Measurements from ENCODE around the gene CPZ. TPM values are rescaled to one million over a fixed set of nuclear protein-coding genes. Genes with fewer than 3 reads are reported as not detected.
"Not testable (repeated sequence)": the region's sequence is repeated elsewhere in the genome, so short reads cannot be mapped to it uniquely, and the experiment has no call there.

Gene CPZ
- total RNA-seq, 4 donors from 2014 or later: 0.76 to 12.2 (median 1.9) TPM

DNA sequence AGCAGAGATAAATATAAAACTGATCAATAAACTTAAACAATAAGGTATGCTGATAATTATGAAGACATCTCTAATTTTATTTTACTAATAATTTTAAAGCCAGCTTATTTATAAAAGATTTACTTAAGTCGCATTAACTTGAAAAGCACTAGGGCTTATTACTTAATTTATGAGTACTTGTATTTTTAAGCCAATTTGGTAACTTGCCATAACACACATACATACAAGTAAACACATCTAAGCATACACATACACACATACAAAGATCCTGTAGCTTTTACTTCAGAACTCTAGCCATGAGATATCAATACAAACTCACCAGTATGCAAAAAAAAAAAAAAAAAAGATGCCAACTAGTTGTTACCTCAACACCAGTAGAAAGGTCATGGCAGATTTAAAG, 22.4 kb upstream of the CPZ start:
- H3K27ac ChIP-seq: no peak overlapping the region
- no peak for DNase-seq
- peaks cover 0 to 13% (median 0%) of the 10 kb centered on the region in 3 donors for H3K4me1 ChIP-seq
- H3K4me3 ChIP-seq: no peak overlapping the region
- no peaks in the 10 kb centered on the region for H3K36me3 ChIP-seq
- H3K27me3 ChIP-seq: peaks cover 0 to under 1% (median 0%) of the 10 kb centered on the region in 4 donors
- intact Hi-C loops (cut with DNase I): no loop called here
- TF ChIP-seq POLR2A (IDR thresholded peaks at IDR 0.05) (no peak), CTCF (IDR thresholded peaks at IDR 0.05) (no peak)
- WGBS, 2 donors: 69 to 70% methylated on average over 1 of the region's 1 CpG
- H3K9me3 ChIP-seq: no peaks in the 10 kb centered on the region

DNA sequence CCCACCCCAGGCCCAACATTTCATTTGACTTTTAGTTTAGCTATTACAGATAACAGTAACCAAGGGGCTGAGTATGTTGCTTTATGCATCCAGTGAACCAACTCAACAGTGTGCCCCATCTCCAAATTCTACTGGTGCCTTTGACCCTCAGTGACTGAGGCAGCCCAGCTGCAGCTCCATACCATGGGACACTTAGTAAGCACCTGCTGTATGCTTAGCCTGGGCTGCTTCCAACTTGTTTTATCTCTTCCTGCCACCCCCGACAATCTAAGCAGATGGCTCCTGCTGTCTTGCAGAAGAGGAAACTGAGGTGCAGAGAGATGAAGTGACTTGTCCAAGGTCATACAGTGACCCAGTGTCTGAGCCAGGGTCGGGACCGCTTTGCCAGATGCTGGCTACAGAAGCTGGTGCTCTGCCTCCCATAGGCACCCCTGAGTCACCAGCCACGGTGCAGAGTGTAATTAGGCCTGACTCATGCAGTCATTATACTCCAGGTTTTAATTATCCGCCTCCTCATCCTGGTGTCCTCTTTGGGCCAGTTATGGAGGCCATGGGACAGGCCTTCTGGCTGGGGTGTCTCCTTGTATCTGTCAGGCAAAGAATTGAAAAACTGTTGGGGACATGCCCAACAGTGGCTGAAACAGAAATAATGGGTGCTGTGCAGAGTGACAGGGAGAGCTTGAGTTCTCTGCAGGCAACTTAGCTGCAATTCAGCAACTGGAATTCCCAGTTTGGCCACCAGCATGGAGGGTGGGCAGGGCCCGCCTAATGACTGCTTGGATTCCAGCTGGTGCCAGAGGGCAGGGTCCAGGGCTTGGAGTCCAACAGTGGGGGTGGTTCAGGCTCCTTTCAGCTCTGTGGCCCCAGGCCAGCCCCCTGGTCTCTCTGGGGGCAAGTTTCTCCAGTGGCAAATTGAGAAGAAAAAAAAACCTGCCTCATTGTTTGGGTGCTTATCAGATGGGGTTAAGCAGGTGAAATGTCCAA, 20.6 kb upstream of the CPZ start:
- Histone ChIP-seq H3K36me3 (no peaks in the 10 kb centered on the region), H3K27me3 (peaks cover 0 to 4% (median 0%) of the 10 kb centered on the region in 4 donors), H3K4me1 (peaks cover 0 to 13% (median 0%) of the 10 kb centered on the region in 3 donors), H3K27ac (peak overlapping the region in 1 of 4 donors; percentile 16), H3K9me3 (no peaks in the 10 kb centered on the region), H3K4me3 (no peak overlapping the region)
- DNase-seq: no peak
- TF ChIP-seq CTCF (IDR thresholded peaks at IDR 0.05) (no peak), POLR2A (IDR thresholded peaks at IDR 0.05) (no peak)
- 47 to 63% methylated on average over 1 to 6 of the region's 6 CpGs for WGBS, 2 donors
- intact Hi-C loops (cut with DNase I): no loop called here

- Histone ChIP-seq H3K36me3 (no peaks in the 10 kb centered on the region), H3K27me3 (peaks cover 0 to 14% (median 0%) of the 10 kb centered on the region in 4 donors), H3K4me3 (no peak overlapping the region), H3K9me3 (no peaks in the 10 kb centered on the region), H3K27ac (no peak overlapping the region), H3K4me1 (peaks cover 0 to 13% (median 0%) of the 10 kb centered on the region in 3 donors)
- DNase-seq: no peak
- 57 to 77% methylated on average over 1 to 5 of the region's 5 CpGs for WGBS, 2 donors
- TF ChIP-seq POLR2A (IDR thresholded peaks at IDR 0.05) (no peak), CTCF (IDR thresholded peaks at IDR 0.05) (no peak)
- intact Hi-C loops (cut with DNase I): no loop called here
Measured at GRCh38 chr4:8573266-8573665, 19.3 kb upstream of the CPZ start.

GRCh38 chr4:8574796-8575370, 17.7 kb upstream of the CPZ start:
- TF ChIP-seq CTCF (IDR thresholded peaks at IDR 0.05) (no peak), POLR2A (IDR thresholded peaks at IDR 0.05) (no peak)
- H3K9me3 ChIP-seq: no peaks in the 10 kb centered on the region
- H3K27me3 ChIP-seq: peaks cover 0 to 30% (median 0%) of the 10 kb centered on the region in 4 donors
- no peak overlapping the region for H3K27ac ChIP-seq
- H3K4me3 ChIP-seq: no peak overlapping the region
- peaks cover 0 to 16% (median 0%) of the 10 kb centered on the region in 3 donors for H3K4me1 ChIP-seq
- 45% methylated on average over 2 of the region's 5 CpGs; no CpG with 5 or more reads in 1 of the 2 donors for WGBS, 2 donors
- DNase-seq: no peak
- H3K36me3 ChIP-seq: no peaks in the 10 kb centered on the region
- intact Hi-C loops (cut with DNase I): no loop called here

DNA sequence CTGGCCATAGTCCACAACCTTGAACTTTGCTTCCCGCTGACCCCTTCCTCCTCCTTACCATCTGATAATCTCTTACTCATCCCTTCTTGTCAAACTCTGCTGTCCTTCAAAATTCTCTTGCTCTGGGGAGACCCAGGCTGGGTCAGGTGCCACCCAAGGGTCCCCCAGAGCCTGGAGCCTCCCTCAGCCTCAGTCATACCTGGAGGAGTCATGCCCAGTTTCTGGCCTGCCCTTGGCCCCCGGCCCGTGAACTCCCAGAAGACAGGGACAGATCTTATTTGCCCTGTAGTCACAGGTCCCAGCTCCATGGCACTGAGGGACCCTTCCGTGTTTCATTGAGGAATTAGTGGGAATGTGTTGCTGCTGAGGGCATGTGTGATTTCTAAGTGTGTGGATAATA, 17.1 kb upstream of the CPZ start:
- TF ChIP-seq CTCF (IDR thresholded peaks at IDR 0.05): no peak
- no peak for TF ChIP-seq POLR2A (IDR thresholded peaks at IDR 0.05)
- H3K4me1 ChIP-seq: peaks cover 0 to 21% (median 0%) of the 10 kb centered on the region in 3 donors
- intact Hi-C loops (cut with DNase I): no loop called here
- 63 to 76% methylated on average over 4 of the region's 4 CpGs for WGBS, 2 donors
- no peak overlapping the region for H3K4me3 ChIP-seq
- DNase-seq: no peak
- H3K9me3 ChIP-seq: no peaks in the 10 kb centered on the region
- H3K27ac ChIP-seq: no peak overlapping the region
- peaks cover 0 to 36% (median 0%) of the 10 kb centered on the region in 4 donors for H3K27me3 ChIP-seq
- no peaks in the 10 kb centered on the region for H3K36me3 ChIP-seq

- Histone ChIP-seq H3K27me3 (peaks cover 0 to 47% (median 2%) of the 10 kb centered on the region in 4 donors), H3K4me1 (peaks cover 0 to 26% (median 0%) of the 10 kb centered on the region in 3 donors)
- H3K36me3 ChIP-seq; H3K27ac ChIP-seq; DNase-seq; H3K4me3 ChIP-seq; intact Hi-C loops (cut with DNase I); H3K9me3 ChIP-seq: not testable (repeated sequence)
- 78 to 83% methylated on average over 5 of the region's 5 CpGs for WGBS, 2 donors
Measured at GRCh38 chr4:8576591-8576990, 16.0 kb upstream of the CPZ start.
